Esophagus muscularis mucosa (tissue), 4 donors: ENCODE results near the gene POLDIP3. TPM values are rescaled to one million over a fixed set of nuclear protein-coding genes. Genes with fewer than 3 reads are reported as not detected.
A peak's percentile ranks its signal among the peaks of the same experiment; 100 is the strongest.
"Not testable (repeated sequence)": the region's sequence is repeated elsewhere in the genome, so short reads cannot be mapped to it uniquely, and the experiment has no call there.

Experiments used
- DNase-seq: peaks from one replicate; pipeline ENCODE4 v3.0.0-alpha.2; 2017; ENCODE audit errors: extremely low spot score
- H3K27ac ChIP-seq, 4 donors: fragments of 200-600 bp; sonication (generic); replicated peaks in 1 of 4; 1 replicate in 3 of 4; 2 replicates in 1 of 4; pipeline ENCODE4 v1.5.1; 2016 to 2019; ENCODE audit warnings: mild to moderate bottlenecking in 1 of 4
- H3K27me3 ChIP-seq, 4 donors: fragments of 200-600 bp; sonication (generic); one replicate each; pipeline versions ENCODE4 v1.5.1 to v1.6.0; 2016 to 2019
- H3K36me3 ChIP-seq, 4 donors: fragments of 200-600 bp; sonication (generic); one replicate each; pipeline ENCODE4 v1.5.1; 2016 to 2019
- H3K4me1 ChIP-seq, 4 donors: fragments of 200-600 bp; sonication (generic); one replicate each; pipeline ENCODE4 v1.5.1; 2016 to 2019
- H3K4me3 ChIP-seq, 4 donors: fragments of 200-600 bp; sonication (generic); 1 replicate in 2 of 4; 2 replicates in 2 of 4; pipeline ENCODE4 v1.5.1; 2016 to 2019; ENCODE audit warnings: mild to moderate bottlenecking in 4 of 4, moderate library complexity in 1 of 4
- H3K9me3 ChIP-seq, 4 donors: fragments of 200-600 bp; sonication (generic); 1 replicate in 3 of 4; 2 replicates in 1 of 4; pipeline ENCODE4 v1.5.1; 2016 to 2019
- CTCF ChIP-seq, 3 experiments: fragments of 200-600 bp in 2 of 3; fragments of 450-650 bp in 1 of 3; sonication (generic) in 2 of 3; IDR thresholded peaks; one replicate each; pipeline ENCODE4 v1.5.1; 2017 to 2019; ENCODE audit warnings: antibody characterized with exemption in 3 of 3, mild to moderate bottlenecking in 2 of 3, moderate library complexity in 1 of 3
- EP300 ChIP-seq: sonication (generic); formaldehyde crosslinking; IDR thresholded peaks from one replicate; pipeline ENCODE4 v1.6.1; 2017; ENCODE audit warnings: antibody characterized with exemption
- POLR2A ChIP-seq: fragments of 450-650 bp; IDR thresholded peaks from one replicate; pipeline ENCODE4 v1.6.1; 2017; ENCODE audit warnings: antibody characterized with exemption, moderate library complexity, mild to moderate bottlenecking, low read depth
- POLR2AphosphoS5 ChIP-seq, 2 donors: sonication (generic); formaldehyde crosslinking; IDR thresholded peaks; one replicate each; pipeline ENCODE4 v1.6.1; 2017; ENCODE audit warnings: antibody characterized with exemption in 2 of 2
- WGBS: methylation state at CpG from one replicate; pipeline ENCODE4 v1.1.5; 2018; 5-methylcytosine and 5-hydroxymethylcytosine counted together
- intact Hi-C: fragments of 100-400 bp; cut with DNase I; formaldehyde crosslinking; loops from one replicate; pipeline ENCODE4 v1.15.1; 2023
- small RNA-seq, 3 donors: library from RNA; depleted of rRNA; stranded (forward); fragments of <200 nt; gene quantifications; one replicate each; pipeline ENCODE3, GENCODE V24; 2016
- total RNA-seq, 4 donors: library from RNA; depleted of rRNA; stranded (reverse); fragments of >200 nt; gene quantifications; one replicate each; pipeline versions ENCODE4 v1.1.0 to v1.2.1, GENCODE V29; 2016

POLDIP3 gene
- total RNA-seq, 4 donors from 2014 or later, result 30.6 to 47.6 (median 39.6) TPM

GRCh38 chr22:42539236-42539771 lies 75.4 kb downstream of the POLDIP3 start:
- intact Hi-C loops, result not testable (repeated sequence)

GRCh38 chr22:42537199-42537831 lies 77.4 kb downstream of the POLDIP3 start:
- H3K27me3 ChIP-seq, H3K4me1 ChIP-seq, H3K4me3 ChIP-seq, intact Hi-C loops, H3K9me3 ChIP-seq, DNase-seq, H3K27ac ChIP-seq, H3K36me3 ChIP-seq: not testable (repeated sequence)
- WGBS, result 72% methylated on average over 7 of the region's 14 CpGs

More at GRCh38 chr22:42539236-42539771, 75.4 kb downstream of the POLDIP3 start:
- H3K4me3 ChIP-seq, H3K4me1 ChIP-seq, H3K36me3 ChIP-seq, H3K27me3 ChIP-seq, DNase-seq, H3K9me3 ChIP-seq: not testable (repeated sequence)
- WGBS, result 82% methylated on average over 4 of the region's 11 CpGs
- H3K27ac ChIP-seq, result peak overlapping the region in 3 of 4 donors; percentile 21 to 40 (median 36)
- TF ChIP-seq POLR2AphosphoS5 (IDR thresholded peaks at IDR 0.05), result peak in 1 of 2 donors; percentile 23

GRCh38 chr22:42536634-42537033 lies 78.0 kb downstream of the POLDIP3 start:
- H3K9me3 ChIP-seq, intact Hi-C loops, H3K4me3 ChIP-seq, DNase-seq, H3K36me3 ChIP-seq, H3K27ac ChIP-seq, H3K4me1 ChIP-seq, H3K27me3 ChIP-seq: not testable (repeated sequence)
- WGBS, result 94% methylated on average over 18 of the region's 18 CpGs

- intact Hi-C loops, result no loop called here
- DNase-seq, result no peak
- H3K36me3 ChIP-seq, result no peaks in the 10 kb centered on the region
- H3K4me1 ChIP-seq, result peaks cover 0 to 4% (median 2%) of the 10 kb centered on the region in 4 donors
- 95% methylated on average over 7 of the region's 7 CpGs for WGBS
- no peak for TF ChIP-seq EP300
- no peak for TF ChIP-seq POLR2AphosphoS5 (IDR thresholded peaks at IDR 0.05)
- no peak for TF ChIP-seq POLR2A
- TF ChIP-seq CTCF (IDR thresholded peaks at IDR 0.05), result no peak
- H3K27ac ChIP-seq, result no peak overlapping the region
- H3K4me3 ChIP-seq, result no peak overlapping the region
- no peaks in the 10 kb centered on the region for H3K9me3 ChIP-seq
- no peaks in the 10 kb centered on the region for H3K27me3 ChIP-seq
Observed at GRCh38 chr22:42536166-42536565, 78.5 kb downstream of the POLDIP3 start.

GRCh38 chr22:42535082-42535731 lies 79.5 kb downstream of the POLDIP3 start:
- DNase-seq, H3K27me3 ChIP-seq, intact Hi-C loops, H3K4me1 ChIP-seq, H3K4me3 ChIP-seq, H3K9me3 ChIP-seq, H3K36me3 ChIP-seq, H3K27ac ChIP-seq: not testable (repeated sequence)
- WGBS, result 58% methylated on average over 3 of the region's 14 CpGs

Small RNA genes within 50 kb of the gene (small RNA-seq; reads per million reads assigned to genes)
- 0 reads per million in 3 donors for gene RN7SKP80
- gene RNU6-513P, result 0 reads per million in 3 donors

Other genes with a start within 250 kb of the POLDIP3 start
- gene NFAM1, start 182.5 kb downstream of the POLDIP3 start, total RNA-seq, result 1 to 10 TPM; 2.1 to 5.1 (median 2.9) TPM
- 10 to 100 TPM; 26.2 to 26.5 (median 26.4) TPM for gene RRP7A, start 95.1 kb downstream of the POLDIP3 start, total RNA-seq
- gene SERHL2, start 60.9 kb downstream of the POLDIP3 start, total RNA-seq, result 1 to 10 TPM; 3.1 to 9.1 (median 5.0) TPM
- gene ATP5MGL, start 25.7 kb upstream of the POLDIP3 start, total RNA-seq, result not detected
- gene CYB5R3, start 34.5 kb upstream of the POLDIP3 start, total RNA-seq, result 100 to 1,000 TPM; 154 to 287 (median 221) TPM
- gene A4GALT, start 106.0 kb upstream of the POLDIP3 start, total RNA-seq, result 10 to 100 TPM; 77.7 to 81.8 (median 79.1) TPM
- gene ARFGAP3, start 242.4 kb upstream of the POLDIP3 start, total RNA-seq, result 10 to 100 TPM; 38.8 to 63.5 (median 41.4) TPM